ENCODE data around the gene ADI1. TPM values are rescaled to one million over a fixed set of nuclear protein-coding genes. Genes with fewer than 3 reads are reported as not detected.
A peak's percentile ranks its signal among the peaks of the same experiment; 100 is the strongest.

ADI1 gene
- total and polyA plus RNA-seq, 4 donors = 56.2 to 660 (median 158) TPM

- no peak overlapping the region for H3K4me3 ChIP-seq (ENCODE audit: low read depth in 1 of 3, low read length in 3 of 3)
- H3K27me3 ChIP-seq (ENCODE audit: control insufficient read depth in 4 of 4, insufficient read depth in 4 of 4, low read length in 3 of 4) = no peaks in the 10 kb centered on the region
- peaks cover 12 to 53% (median 26%) of the 10 kb centered on the region in 4 donors for H3K36me3 ChIP-seq (ENCODE audit: control insufficient read depth in 4 of 4, insufficient read depth in 3 of 4, low read depth in 1 of 4, low read length in 3 of 4)
- no peak overlapping the region for H3K27ac ChIP-seq (ENCODE audit: low read depth in 1 of 2, low read length in 2 of 2)
- DNase-seq (ENCODE audit: low spot score) = no peak
- no peak overlapping the region for H3K9ac ChIP-seq (ENCODE audit: low read depth in 1 of 2, low read length in 2 of 2)
- H3K9me3 ChIP-seq (ENCODE audit: control insufficient read depth in 4 of 4, low read length in 3 of 4) = no peaks in the 10 kb centered on the region
- WGBS = 96% methylated on average over 17 of the region's 17 CpGs
- no peaks in the 10 kb centered on the region for H3K4me1 ChIP-seq (ENCODE audit: control insufficient read depth in 4 of 4, insufficient read depth in 4 of 4, low read length in 3 of 4)
- TF ChIP-seq RAD21 (IDR thresholded peaks at IDR 0.05) (no peak), MAX (IDR thresholded peaks at IDR 0.05) (no peak), JUND (IDR thresholded peaks at IDR 0.05) (no peak), EGR1 (IDR thresholded peaks at IDR 0.05; ENCODE audit: low read depth in 2 of 2) (no peak), HNF4G (IDR thresholded peaks at IDR 0.05) (no peak), YY1 (IDR thresholded peaks at IDR 0.05) (no peak), SP1 (IDR thresholded peaks at IDR 0.05) (no peak), GABPA (IDR thresholded peaks at IDR 0.05 in 1 of 2, conservative IDR thresholded peaks at IDR 0.05 in 1 of 2) (no peak)
Observed at GRCh38 chr2:3470856-3471737, 48.2 kb downstream of the ADI1 start.

- no peak overlapping the region for H3K9ac ChIP-seq (ENCODE audit: low read depth in 1 of 2, low read length in 2 of 2)
- no peak overlapping the region for H3K4me3 ChIP-seq (ENCODE audit: low read depth in 1 of 3, low read length in 3 of 3)
- no peaks in the 10 kb centered on the region for H3K4me1 ChIP-seq (ENCODE audit: control insufficient read depth in 4 of 4, insufficient read depth in 4 of 4, low read length in 3 of 4)
- no peak for DNase-seq (ENCODE audit: low spot score)
- no peak overlapping the region for H3K27ac ChIP-seq (ENCODE audit: low read depth in 1 of 2, low read length in 2 of 2)
- H3K27me3 ChIP-seq (ENCODE audit: control insufficient read depth in 4 of 4, insufficient read depth in 4 of 4, low read length in 3 of 4) = no peaks in the 10 kb centered on the region
- peaks cover 14 to 48% (median 29%) of the 10 kb centered on the region in 4 donors for H3K36me3 ChIP-seq (ENCODE audit: control insufficient read depth in 4 of 4, insufficient read depth in 3 of 4, low read depth in 1 of 4, low read length in 3 of 4)
- no peak for TF ChIP-seq MAX (IDR thresholded peaks at IDR 0.05)
- no peak for TF ChIP-seq HNF4A (conservative IDR thresholded peaks at IDR 0.05)
- TF ChIP-seq REST (IDR thresholded peaks at IDR 0.05) = peak; percentile 11
- TF ChIP-seq SP1 (IDR thresholded peaks at IDR 0.05) = peak; percentile 58
- no peak for TF ChIP-seq EGR1 (IDR thresholded peaks at IDR 0.05; ENCODE audit: low read depth in 2 of 2)
- no peak for TF ChIP-seq CTCF (IDR thresholded peaks at IDR 0.05; ENCODE audit: low read depth, low read length, missing input control)
- TF ChIP-seq NR2F2 (IDR thresholded peaks at IDR 0.05) = peak; percentile 88
- TF ChIP-seq TAF1 (conservative IDR thresholded peaks at IDR 0.05) = no peak
- peak in 1 of 2 donors; percentile 73 for TF ChIP-seq RXRA (IDR thresholded peaks at IDR 0.05)
- 90% methylated on average over 17 of the region's 17 CpGs for WGBS
- H3K9me3 ChIP-seq (ENCODE audit: control insufficient read depth in 4 of 4, low read length in 3 of 4) = no peaks in the 10 kb centered on the region
Observed at GRCh38 chr2:3470166-3470651, 49.1 kb downstream of the ADI1 start.
